ENCODE data around the gene TOP3A. TPM values are rescaled to one million over a fixed set of nuclear protein-coding genes. Genes with fewer than 3 reads are reported as not detected.

TOP3A gene
- total RNA-seq, 1 experiment from 2014 or later = 56.1 TPM

GRCh38 chr17:18237461-18237860 is 77.3 kb downstream of the TOP3A start:
- CTCF ChIA-PET = no interaction called here
- no peak for TF ChIP-seq FOXP4 (CRISPR knock-in tag; IDR thresholded peaks at IDR 0.05)
- no peak for TF ChIP-seq IRF1 (CRISPR knock-in tag; IDR thresholded peaks at IDR 0.05)
- no peak for TF ChIP-seq ZNF232 (CRISPR knock-in tag; IDR thresholded peaks at IDR 0.05)
- TF ChIP-seq USF1 (CRISPR knock-in tag; IDR thresholded peaks at IDR 0.05) = no peak
- TF ChIP-seq ESRRA (CRISPR knock-in tag; IDR thresholded peaks at IDR 0.05; ENCODE audit: borderline replicate concordance) = no peak
- no peak for TF ChIP-seq NR2C2 (CRISPR knock-in tag; IDR thresholded peaks at IDR 0.05)
- TF ChIP-seq TCF7 (CRISPR knock-in tag; IDR thresholded peaks at IDR 0.05; ENCODE audit: low read depth) = no peak
- TF ChIP-seq SOX15 (CRISPR knock-in tag; IDR thresholded peaks at IDR 0.05) = no peak
- no peak for TF ChIP-seq FOXK1 (CRISPR knock-in tag; IDR thresholded peaks at IDR 0.05)
- DNase-seq (ENCODE audit: low spot score) (no peak), ATAC-seq (no peak)
- H3K27me3 Mint-ChIP-seq (ENCODE audit: low read depth) = no peaks in the 10 kb centered on the region
- POLR2A ChIA-PET = interaction anchor here (1.0 kb wide), 1 partner anchor 22 kb away, joined by 3 read pairs; no protein-coding TSS in a partner anchor
- H3K27ac Mint-ChIP-seq = no peak overlapping the region
- no peaks in the 10 kb centered on the region for H3K9me3 Mint-ChIP-seq
- peaks cover 31% of the 10 kb centered on the region for H3K36me3 Mint-ChIP-seq
- no peaks in the 10 kb centered on the region for H3K4me1 Mint-ChIP-seq
- H3K4me3 Mint-ChIP-seq = no peak overlapping the region

- Mint-ChIP-seq H3K27ac (no peak overlapping the region), H3K27me3 (ENCODE audit: low read depth) (no peaks in the 10 kb centered on the region), H3K36me3 (peaks cover 27% of the 10 kb centered on the region), H3K4me1 (no peaks in the 10 kb centered on the region), H3K4me3 (no peak overlapping the region), H3K9me3 (no peaks in the 10 kb centered on the region)
- TF ChIP-seq CDX4 (CRISPR knock-in tag; IDR thresholded peaks at IDR 0.05; ENCODE audit: borderline replicate concordance) (no peak), E2F1 (CRISPR knock-in tag; IDR thresholded peaks at IDR 0.05) (no peak), ZNF425 (CRISPR knock-in tag; conservative IDR thresholded peaks at IDR 0.05) (no peak), HMGA2 (CRISPR knock-in tag; IDR thresholded peaks at IDR 0.05) (no peak), ZNF281 (CRISPR knock-in tag; IDR thresholded peaks at IDR 0.05) (no peak), TCF7 (CRISPR knock-in tag; IDR thresholded peaks at IDR 0.05; ENCODE audit: low read depth) (no peak), AR (CRISPR knock-in tag; IDR thresholded peaks at IDR 0.05) (no peak), JUN (CRISPR knock-in tag; IDR thresholded peaks at IDR 0.05) (no peak)
- DNase-seq (ENCODE audit: low spot score) (no peak), ATAC-seq (no peak)
- ChIA-PET CTCF (interaction anchor here (1.5 kb wide), 1 partner anchor 19 kb away, joined by 5 read pairs; no protein-coding TSS in a partner anchor), POLR2A (no interaction called here)
Measured at GRCh38 chr17:18236494-18236893, 78.3 kb downstream of the TOP3A start.

Data from WTC11 (cell line).